GM12878 (cell line): Measurements from ENCODE around the gene GPR141.

Source experiments
- CTCF ChIP-seq, 3 experiments: IDR thresholded peaks in 2 of 3; conservative IDR thresholded peaks in 1 of 3; 2 replicates each; pipeline ENCODE4 v1.5.1; 2011; ENCODE audit warnings: low read depth in 3 of 3, low read length in 3 of 3, mild to moderate bottlenecking in 3 of 3, control low read depth in 2 of 3, moderate library complexity in 2 of 3, inconsistent platforms in 1 of 3, mixed read lengths in 1 of 3; ENCODE audit not compliant: control insufficient read depth in 2 of 3, insufficient read depth in 1 of 3; ENCODE audit errors: extremely low read depth in 1 of 3
- EP300 ChIP-seq, 2 experiments: fragments of 150-350 bp in 1 of 2; IDR thresholded peaks; 2 replicates each; pipeline ENCODE4 v1.6.1; 2011 to 2012; ENCODE audit warnings: low read depth in 2 of 2, low read length in 2 of 2, borderline replicate concordance in 1 of 2, improper control_type of control experiment in 1 of 2, inconsistent platforms in 1 of 2; ENCODE audit not compliant: control insufficient read depth in 1 of 2
- MYC ChIP-seq: IDR thresholded peaks from 2 replicates; pipeline ENCODE4 v1.6.1; 2011; ENCODE audit warnings: mild to moderate bottlenecking, low read length, moderate library complexity, inconsistent platforms; ENCODE audit not compliant: insufficient read depth, insufficient replicate concordance, insufficient read length, severe bottlenecking
- SKIL ChIP-seq: fragments of 450-650 bp; IDR thresholded peaks from 2 replicates; pipeline ENCODE4 v1.6.1; 2017; ENCODE audit warnings: mild to moderate bottlenecking, low read depth, inconsistent platforms; ENCODE audit not compliant: poor library complexity, severe bottlenecking
- ZNF274 ChIP-seq: IDR thresholded peaks from one replicate; pipeline ENCODE4 v1.8.0; 2011; ENCODE audit not compliant: insufficient read length, insufficient read depth

GRCh38 chr7:37732253-37732652 is 48.7 kb downstream of the GPR141 start:
- TF ChIP-seq SKIL (no peak), ZNF274 (no peak), EP300 (IDR thresholded peaks at IDR 0.05; ENCODE audit: borderline replicate concordance in 1 of 2, control insufficient read depth in 1 of 2, low read depth in 2 of 2, low read length in 2 of 2) (no peak), MYC (no peak), CTCF (IDR thresholded peaks at IDR 0.05 in 2 of 3, conservative IDR thresholded peaks at IDR 0.05 in 1 of 3; ENCODE audit: control insufficient read depth in 2 of 3, extremely low read depth in 1 of 3, insufficient read depth in 1 of 3, low read depth in 3 of 3, low read length in 3 of 3) (peak; percentile 73 to 79 (median 77))
